Adrenal gland (tissue), 12 donors: ENCODE results near the gene MEOX2. TPM values are rescaled to one million over a fixed set of nuclear protein-coding genes. Genes with fewer than 3 reads are reported as not detected.

ENCODE experiments used
- DNase-seq, 7 donors: peaks; one replicate each; pipeline ENCODE4 v3.0.0-alpha.2; 2019 to 2020
- H3K27ac ChIP-seq, 5 donors: fragments of 200-600 bp; sonication (generic) in 4 of 5; 1 replicate in 3 of 5; 2 replicates in 2 of 5; pipeline versions ENCODE4 v1.5.1 to v1.8.0; 2016 to 2020; ENCODE audit warnings: mild to moderate bottlenecking in 1 of 5
- H3K27me3 ChIP-seq: fragments of 200-600 bp; 2 replicates; pipeline ENCODE4 v1.8.0; 2021
- H3K36me3 ChIP-seq, 2 donors: fragments of 200-600 bp; replicated peaks in 1 of 2; 1 replicate in 1 of 2; 2 replicates in 1 of 2; pipeline versions ENCODE4 v1.5.1 to v1.8.0; 2018 to 2022
- H3K4me1 ChIP-seq, 2 donors: fragments of 200-600 bp; replicated peaks in 1 of 2; 1 replicate in 1 of 2; 2 replicates in 1 of 2; pipeline versions ENCODE4 v1.5.1 to v1.8.0; 2018 to 2021
- H3K4me3 ChIP-seq, 4 donors: fragments of 200-600 bp; sonication (generic) in 3 of 4; one replicate each; pipeline ENCODE4 v1.5.1; 2016 to 2018
- H3K9me3 ChIP-seq, 3 donors: fragments of 200-600 bp; sonication (generic) in 1 of 3; replicated peaks in 1 of 3; 1 replicate in 2 of 3; 2 replicates in 1 of 3; pipeline versions ENCODE4 v1.5.1 to v1.8.0; 2016 to 2021
- CTCF ChIP-seq, 6 experiments: fragments of 450-650 bp in 4 of 6; fragments of 200-600 bp in 2 of 6; sonication (generic) in 1 of 6; IDR thresholded peaks; 1 replicate in 5 of 6; 2 replicates in 1 of 6; pipeline versions ENCODE4 v1.5.1 to v1.8.0; 2016 to 2021; ENCODE audit warnings: antibody characterized with exemption in 6 of 6, mild to moderate bottlenecking in 2 of 6, moderate library complexity in 1 of 6
- POLR2A ChIP-seq, 2 donors: fragments of 450-650 bp; IDR thresholded peaks; one replicate each; pipeline ENCODE4 v1.6.1; 2017; ENCODE audit warnings: antibody characterized with exemption in 2 of 2, mild to moderate bottlenecking in 2 of 2, moderate library complexity in 1 of 2
- WGBS, 4 donors: extraction: QIAGEN DNeasy Blood & Tissue Kit in 2 of 4; methylation state at CpG; one replicate each; pipeline versions ENCODE4 v1.1.5 to v1.1.7; 2013 to 2017; 5-methylcytosine and 5-hydroxymethylcytosine counted together
- intact Hi-C, 2 donors: fragments of 100-400 bp; cut with DNase I; formaldehyde crosslinking; loops; one replicate each; pipeline versions ENCODE4 v1.14.1 to v1.15.0; 2022 to 2023
- polyA plus RNA-seq, 3 donors: library from polyadenylated mRNA; stranded (reverse); fragments of 200-250 nt in 2 of 3; fragments of 350-450 nt in 1 of 3; fragmentation: Illumina TruSeq in 1 of 3; extraction: RNeasy Lipid Tissue Mini Kit (QIAGEN cat#74804) in 1 of 3; gene quantifications; one replicate each; pipeline ENCODE4 v1.2.3, GENCODE V29; 2013 to 2014
- total RNA-seq, 9 donors: library from RNA; depleted of rRNA in 4 of 9; stranded (reverse); fragments of >200 nt in 4 of 9; fragments of 120-200 nt in 1 of 9; fragmentation: NEBNext Ultra II Directional in 1 of 9; extraction: Animal tissue kit (Norgen Biotek cat#: 25700) in 1 of 9; gene quantifications; one replicate each; pipeline versions ENCODE4 v1.1.0 to v1.2.4, GENCODE V29; 2013 to 2023
- donor health status: healthy with polysubstance abuse.
- donor health status: Bipolar disorder and iron deficiency.
- donor health status: DM: yes; HTN: yes; CAD: no.
- donor health status: DM: no; HTN: no; CAD: no.
- donor health status: DM: no; HTN: no; CAD: no.
- donor health status: DM: yes; HTN: yes; CAD: no.

Gene MEOX2
- total and polyA plus RNA-seq, 12 donors: 0.14 to 3.0 (median 0.79) TPM; not detected in 2

GRCh38 chr7:15681631-15682030 is 4.9 kb downstream of the MEOX2 start:
- TF ChIP-seq POLR2A (IDR thresholded peaks at IDR 0.05): no peak
- TF ChIP-seq CTCF (IDR thresholded peaks at IDR 0.05): no peak
- intact Hi-C loops: no loop called here
- H3K27ac ChIP-seq: no peak overlapping the region

GRCh38 chr7:15681186-15681585 is 5.3 kb downstream of the MEOX2 start:
- intact Hi-C loops: no loop called here
- TF ChIP-seq POLR2A (IDR thresholded peaks at IDR 0.05) (no peak), CTCF (IDR thresholded peaks at IDR 0.05) (no peak)
- H3K9me3 ChIP-seq: no peaks in the 10 kb centered on the region
- no peak overlapping the region for H3K27ac ChIP-seq
- H3K27me3 ChIP-seq: peaks cover 26% of the 10 kb centered on the region
- no peaks in the 10 kb centered on the region for H3K36me3 ChIP-seq
- H3K4me1 ChIP-seq: peaks cover 0 to 4% of the 10 kb centered on the region in 2 donors
- no peak for DNase-seq
- 76 to 87% (median 81%) methylated on average over 1 of the region's 1 CpG for WGBS, 4 donors
- H3K4me3 ChIP-seq: no peak overlapping the region

More at GRCh38 chr7:15681631-15682030, 4.9 kb downstream of the MEOX2 start:
- DNase-seq: no peak
- Histone ChIP-seq H3K36me3 (no peaks in the 10 kb centered on the region), H3K4me3 (no peak overlapping the region), H3K27me3 (peaks cover 30% of the 10 kb centered on the region), H3K4me1 (peaks cover 0 to 4% of the 10 kb centered on the region in 2 donors), H3K9me3 (no peaks in the 10 kb centered on the region)
- 78 to 87% (median 83%) methylated on average over 2 of the region's 2 CpGs for WGBS, 4 donors

GRCh38 chr7:15680446-15680845 is 6.0 kb downstream of the MEOX2 start:
- Histone ChIP-seq H3K27ac (no peak overlapping the region), H3K4me3 (no peak overlapping the region), H3K4me1 (peaks cover 0 to 2% of the 10 kb centered on the region in 2 donors), H3K27me3 (peaks cover 20% of the 10 kb centered on the region), H3K36me3 (no peaks in the 10 kb centered on the region), H3K9me3 (no peaks in the 10 kb centered on the region)
- 82 to 90% (median 88%) methylated on average over 3 of the region's 3 CpGs for WGBS, 4 donors
- no peak for DNase-seq
- TF ChIP-seq CTCF (IDR thresholded peaks at IDR 0.05) (no peak), POLR2A (IDR thresholded peaks at IDR 0.05) (no peak)
- intact Hi-C loops: no loop called here

- TF ChIP-seq CTCF (IDR thresholded peaks at IDR 0.05) (no peak), POLR2A (IDR thresholded peaks at IDR 0.05) (no peak)
- Histone ChIP-seq H3K4me1 (no peaks in the 10 kb centered on the region), H3K4me3 (no peak overlapping the region), H3K27me3 (peaks cover 8% of the 10 kb centered on the region), H3K27ac (no peak overlapping the region), H3K36me3 (no peaks in the 10 kb centered on the region), H3K9me3 (no peaks in the 10 kb centered on the region)
- WGBS, 4 donors: 63 to 88% (median 75%) methylated on average over 1 of the region's 1 CpG
- intact Hi-C loops: no loop called here
- no peak for DNase-seq
Observed at GRCh38 chr7:15679306-15679705, 7.2 kb downstream of the MEOX2 start.
